Transverse colon (tissue), 4 donors: ENCODE measurements around the gene CFAP73.

Experiments
- EP300 ChIP-seq: sonication (generic); formaldehyde crosslinking; IDR thresholded peaks from one replicate; pipeline ENCODE4 v1.6.1; 2017; ENCODE audit warnings: antibody characterized with exemption, low read depth
- POLR2A ChIP-seq: fragments of 450-650 bp; IDR thresholded peaks from one replicate; pipeline ENCODE4 v1.6.1; 2016; ENCODE audit warnings: antibody characterized with exemption, mild to moderate bottlenecking, moderate library complexity
- POLR2AphosphoS5 ChIP-seq, 3 donors: sonication (generic); formaldehyde crosslinking; IDR thresholded peaks; one replicate each; pipeline ENCODE4 v1.6.1; 2016; ENCODE audit warnings: antibody characterized with exemption in 3 of 3
- TF ChIP-seq, protein P1 (sequence below), 5 experiments: fragments of 200-600 bp in 3 of 5; fragments of 450-650 bp in 2 of 5; sonication (generic) in 3 of 5; IDR thresholded peaks; 1 replicate in 2 of 5; 2 replicates in 3 of 5; pipeline ENCODE4 v1.5.1; 2016 to 2017; ENCODE audit warnings: antibody characterized with exemption in 5 of 5, inconsistent platforms in 3 of 5, mild to moderate bottlenecking in 2 of 5, moderate library complexity in 1 of 5

DNA sequence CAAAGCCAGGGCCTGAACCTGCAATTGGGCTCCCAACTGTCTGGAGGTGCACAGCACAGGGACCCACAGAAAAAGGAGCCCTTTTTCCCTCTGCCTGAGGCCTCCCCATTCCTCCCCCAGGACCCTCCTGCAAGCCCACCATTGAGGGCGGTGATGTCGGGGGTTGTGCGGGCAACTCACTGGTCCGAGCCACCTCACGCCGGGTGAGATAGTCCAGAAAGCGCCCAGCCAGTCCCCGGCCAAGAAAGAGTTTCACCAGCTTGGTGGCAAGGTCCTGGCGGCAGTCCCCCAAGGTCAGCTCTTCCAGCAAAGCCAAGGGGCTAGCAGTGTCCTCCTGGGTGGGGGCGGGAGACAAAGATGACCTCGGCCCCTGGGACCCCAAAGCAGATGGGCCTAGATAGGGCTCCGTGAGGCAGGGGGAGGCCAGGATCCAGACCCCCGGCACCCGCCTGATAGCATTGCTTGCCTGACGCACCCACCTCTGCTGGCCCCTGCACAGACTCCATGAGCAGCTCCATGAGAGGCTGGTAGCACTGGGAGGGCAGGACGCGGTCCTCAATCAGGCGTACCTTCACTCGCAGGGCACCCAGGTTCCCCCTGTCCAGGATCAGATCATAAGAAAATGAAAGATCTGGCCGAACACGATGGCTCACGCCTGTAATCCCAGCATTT, 33.9 kb upstream of the CFAP73 start:
- TF ChIP-seq, protein P1, sequence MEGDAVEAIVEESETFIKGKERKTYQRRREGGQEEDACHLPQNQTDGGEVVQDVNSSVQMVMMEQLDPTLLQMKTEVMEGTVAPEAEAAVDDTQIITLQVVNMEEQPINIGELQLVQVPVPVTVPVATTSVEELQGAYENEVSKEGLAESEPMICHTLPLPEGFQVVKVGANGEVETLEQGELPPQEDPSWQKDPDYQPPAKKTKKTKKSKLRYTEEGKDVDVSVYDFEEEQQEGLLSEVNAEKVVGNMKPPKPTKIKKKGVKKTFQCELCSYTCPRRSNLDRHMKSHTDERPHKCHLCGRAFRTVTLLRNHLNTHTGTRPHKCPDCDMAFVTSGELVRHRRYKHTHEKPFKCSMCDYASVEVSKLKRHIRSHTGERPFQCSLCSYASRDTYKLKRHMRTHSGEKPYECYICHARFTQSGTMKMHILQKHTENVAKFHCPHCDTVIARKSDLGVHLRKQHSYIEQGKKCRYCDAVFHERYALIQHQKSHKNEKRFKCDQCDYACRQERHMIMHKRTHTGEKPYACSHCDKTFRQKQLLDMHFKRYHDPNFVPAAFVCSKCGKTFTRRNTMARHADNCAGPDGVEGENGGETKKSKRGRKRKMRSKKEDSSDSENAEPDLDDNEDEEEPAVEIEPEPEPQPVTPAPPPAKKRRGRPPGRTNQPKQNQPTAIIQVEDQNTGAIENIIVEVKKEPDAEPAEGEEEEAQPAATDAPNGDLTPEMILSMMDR (IDR thresholded peaks at IDR 0.05): no peak
- TF ChIP-seq POLR2A (no peak), POLR2AphosphoS5 (IDR thresholded peaks at IDR 0.05) (no peak), EP300 (no peak)
